Progenitor cell of endocrine pancreas (in vitro differentiated cells): ENCODE data around the gene C2orf92. TPM values are rescaled to one million over a fixed set of nuclear protein-coding genes. Genes with fewer than 3 reads are reported as not detected.

Experiments used
- DNase-seq: peaks from one replicate; pipeline ENCODE4 v3.0.0; 2021; ENCODE audit warnings: low spot score; ENCODE audit not compliant: unreplicated experiment
- H3K27ac Mint-ChIP-seq: 2 replicates; pipeline ENCODE4 v1.8.0; 2021; ENCODE audit warnings: mild to moderate bottlenecking, moderate library complexity, mixed read lengths
- H3K27me3 Mint-ChIP-seq: 2 replicates; pipeline ENCODE4 v1.8.0; 2021; ENCODE audit warnings: mixed read lengths
- H3K36me3 Mint-ChIP-seq: 2 replicates; pipeline ENCODE4 v1.8.0; 2022; ENCODE audit warnings: mixed read lengths; ENCODE audit not compliant: insufficient read depth
- H3K4me1 Mint-ChIP-seq: 2 replicates; pipeline ENCODE4 v1.8.0; 2021; ENCODE audit warnings: low read depth, mixed read lengths
- H3K4me3 Mint-ChIP-seq: 2 replicates; pipeline ENCODE4 v1.8.0; 2021; ENCODE audit warnings: low read depth, mild to moderate bottlenecking, moderate library complexity, mixed read lengths
- H3K9me3 Mint-ChIP-seq: 2 replicates; pipeline ENCODE4 v1.8.0; 2021; ENCODE audit warnings: low read depth, mixed read lengths
- CTCF ChIP-seq: fragments of 200-600 bp; sonication (generic); IDR thresholded peaks from one replicate; pipeline ENCODE4 v1.5.0; 2021; ENCODE audit warnings: antibody characterized with exemption, mild to moderate bottlenecking; ENCODE audit not compliant: unreplicated experiment
- total RNA-seq: library from RNA; stranded (reverse); gene quantifications from 2 replicates; pipeline ENCODE4 v1.2.1, GENCODE V29; 2021

Gene C2orf92
- total RNA-seq, 1 donor from 2014 or later: 15.9 TPM

GRCh38 chr2:97742381-97742847 is 72.9 kb downstream of the C2orf92 start:
- Mint-ChIP-seq H3K4me1 (peaks cover 14% of the 10 kb centered on the region), H3K27ac (no peak overlapping the region), H3K9me3 (peaks cover 10% of the 10 kb centered on the region), H3K4me3 (no peak overlapping the region), H3K36me3 (peaks cover 14% of the 10 kb centered on the region), H3K27me3 (no peaks in the 10 kb centered on the region)
- TF ChIP-seq CTCF: no peak
- no peak for DNase-seq

GRCh38 chr2:97743913-97744312 is 74.4 kb downstream of the C2orf92 start:
- no peak for TF ChIP-seq CTCF
- no peak for DNase-seq
- no peak overlapping the region for H3K4me3 Mint-ChIP-seq
- H3K27me3 Mint-ChIP-seq: no peaks in the 10 kb centered on the region
- peaks cover 14% of the 10 kb centered on the region for H3K36me3 Mint-ChIP-seq
- peaks cover 16% of the 10 kb centered on the region for H3K4me1 Mint-ChIP-seq
- H3K27ac Mint-ChIP-seq: peak overlapping the region; percentile 4
- H3K9me3 Mint-ChIP-seq: peaks cover 10% of the 10 kb centered on the region

GRCh38 chr2:97745474-97746174 is 76.1 kb downstream of the C2orf92 start:
- Mint-ChIP-seq H3K9me3 (peaks cover 8% of the 10 kb centered on the region), H3K27me3 (no peaks in the 10 kb centered on the region), H3K4me3 (no peak overlapping the region), H3K36me3 (peaks cover 14% of the 10 kb centered on the region), H3K27ac (no peak overlapping the region), H3K4me1 (peaks cover 14% of the 10 kb centered on the region)
- no peak for TF ChIP-seq CTCF
- no peak for DNase-seq

- H3K27ac Mint-ChIP-seq: no peak overlapping the region
- no peak for TF ChIP-seq CTCF
- peaks cover 3% of the 10 kb centered on the region for H3K9me3 Mint-ChIP-seq
- no peak overlapping the region for H3K4me3 Mint-ChIP-seq
- peaks cover 17% of the 10 kb centered on the region for H3K36me3 Mint-ChIP-seq
- no peak for DNase-seq
- H3K27me3 Mint-ChIP-seq: no peaks in the 10 kb centered on the region
- H3K4me1 Mint-ChIP-seq: peaks cover 16% of the 10 kb centered on the region
Observed at GRCh38 chr2:97747285-97747684, 77.8 kb downstream of the C2orf92 start.

GRCh38 chr2:97747716-97748115 is 78.2 kb downstream of the C2orf92 start:
- no peak overlapping the region for H3K4me3 Mint-ChIP-seq
- no peak for TF ChIP-seq CTCF
- no peak overlapping the region for H3K27ac Mint-ChIP-seq
- no peaks in the 10 kb centered on the region for H3K27me3 Mint-ChIP-seq
- DNase-seq: no peak
- peaks cover 17% of the 10 kb centered on the region for H3K36me3 Mint-ChIP-seq
- peaks cover 18% of the 10 kb centered on the region for H3K4me1 Mint-ChIP-seq
- peaks cover 3% of the 10 kb centered on the region for H3K9me3 Mint-ChIP-seq
